ENCODE measurements around the gene ZNF503.

The ZNF503 gene

DNA sequence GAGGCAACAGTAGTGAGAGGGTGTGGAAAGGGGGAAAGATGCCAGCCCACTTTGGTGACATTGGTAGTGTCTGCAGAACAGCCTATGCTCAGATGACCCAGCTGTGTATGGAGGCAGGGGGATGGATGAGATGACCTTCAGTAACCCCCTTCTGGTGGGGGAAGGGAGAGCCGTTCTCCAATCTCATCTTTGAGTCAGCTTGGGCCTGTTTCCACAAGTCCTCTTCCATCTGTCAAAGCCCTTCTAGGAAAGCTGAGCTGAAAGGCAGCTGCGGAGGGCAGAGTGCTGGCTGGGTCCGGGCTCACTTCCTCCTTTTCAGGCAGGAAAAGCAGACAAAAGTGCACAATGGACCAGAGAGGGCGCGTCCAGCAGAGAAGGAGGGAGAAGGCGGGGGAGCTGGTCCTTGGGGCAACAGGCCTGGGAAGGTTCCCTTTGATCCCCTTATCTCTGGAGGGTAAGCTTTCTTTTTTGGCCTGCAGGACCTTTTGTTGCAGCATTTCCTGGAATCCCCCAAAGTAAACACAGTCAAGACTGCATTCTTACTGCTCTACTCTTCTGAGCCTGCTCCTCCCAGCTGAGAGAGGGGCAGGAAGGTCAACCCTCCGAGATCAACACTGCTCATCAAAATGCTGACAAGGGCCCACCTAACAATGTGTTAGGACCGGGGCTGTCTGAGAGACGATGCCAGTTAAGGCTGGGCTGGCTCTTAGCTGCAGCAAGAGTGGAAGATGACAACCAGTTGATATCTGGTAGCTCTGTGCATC is 28.6 kb upstream of the ZNF503 start:
- no peak for FAIRE-seq

DNA sequence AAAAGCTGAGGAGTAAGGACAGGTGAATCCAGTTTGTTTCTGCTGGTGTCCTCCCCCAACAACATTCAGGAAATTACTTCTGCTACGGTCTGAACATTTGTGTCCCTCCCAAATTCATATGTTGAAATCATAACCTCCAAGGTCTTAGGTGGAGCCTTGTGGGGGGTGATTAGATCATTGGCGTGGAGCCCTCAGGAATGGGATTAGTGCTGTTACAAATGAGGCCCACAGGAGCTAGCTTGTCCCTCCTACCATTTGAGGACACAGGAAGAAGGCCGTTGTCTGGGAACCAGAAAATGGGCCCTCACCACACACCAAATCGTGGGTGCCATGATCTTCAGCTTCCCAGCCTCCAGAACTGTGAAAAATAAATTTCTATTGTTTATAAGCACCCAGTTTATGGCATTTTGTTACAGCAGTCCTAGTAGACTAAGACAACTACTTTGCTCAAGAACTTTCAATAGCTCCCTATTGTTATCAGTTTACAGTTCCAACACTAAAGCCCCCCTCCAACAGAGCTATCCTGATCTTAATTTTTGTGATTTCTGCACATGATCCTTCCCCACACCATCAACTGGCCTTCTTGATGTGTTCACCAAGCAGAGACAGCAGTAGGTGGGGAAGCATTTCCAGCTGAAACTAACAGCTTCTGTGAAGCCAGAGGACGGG is 27.7 kb upstream of the ZNF503 start:
- no peak for FAIRE-seq

DNA sequence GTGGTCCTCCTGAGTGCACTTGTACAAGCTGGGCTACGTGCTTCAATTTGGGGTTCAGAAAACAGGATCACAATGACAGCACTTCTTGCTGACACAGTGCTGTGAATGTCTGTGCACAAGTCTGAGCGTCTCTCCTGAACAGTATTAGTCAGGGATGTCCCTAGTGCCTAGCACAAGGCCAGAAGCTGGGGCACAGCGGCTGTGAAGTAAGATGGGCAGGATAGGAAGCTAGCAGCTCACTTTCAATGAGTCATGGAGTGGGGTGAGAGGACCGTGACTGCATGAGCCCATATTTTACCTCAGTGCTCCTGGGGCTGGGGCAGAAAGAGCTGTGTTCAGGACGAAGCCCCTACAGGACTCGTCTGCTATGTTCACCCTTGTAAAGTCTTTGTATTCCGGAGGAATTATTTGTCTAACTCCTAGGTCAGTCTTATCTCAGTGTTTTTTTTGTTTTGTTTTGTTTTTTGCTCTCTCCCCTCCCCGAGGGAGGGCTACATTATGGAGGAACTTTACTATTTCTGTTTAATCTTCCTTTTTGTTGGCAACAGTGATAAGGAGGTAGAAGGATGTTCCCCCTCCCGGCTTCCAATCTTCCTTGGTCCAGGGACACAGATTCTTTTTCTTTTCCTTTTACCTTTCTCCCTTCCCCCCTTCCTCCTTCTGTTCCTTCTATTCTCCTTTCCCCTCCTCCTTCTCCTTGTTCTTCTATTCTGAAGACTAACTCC is 27.0 kb upstream of the ZNF503 start:
- FAIRE-seq: no peak

DNA sequence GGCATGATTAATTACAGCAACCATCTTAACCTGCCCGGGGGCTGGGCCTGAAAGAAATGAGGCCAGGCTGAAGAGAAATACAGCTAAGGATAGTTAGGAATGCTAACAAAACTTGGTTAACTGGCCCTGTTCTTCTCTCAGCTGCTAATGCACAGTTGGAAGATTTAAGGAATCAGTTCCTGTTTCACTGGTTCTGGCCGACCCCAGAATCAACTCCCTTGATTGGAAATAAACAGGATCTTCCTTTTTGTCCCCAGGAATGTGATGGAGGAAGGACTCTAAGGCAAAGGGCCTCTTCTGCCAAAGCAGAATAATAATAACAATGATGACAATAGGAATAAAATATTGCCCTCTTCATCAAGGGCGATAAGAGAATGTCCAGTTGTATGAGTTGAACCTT is 26.4 kb upstream of the ZNF503 start:
- FAIRE-seq: no peak

DNA sequence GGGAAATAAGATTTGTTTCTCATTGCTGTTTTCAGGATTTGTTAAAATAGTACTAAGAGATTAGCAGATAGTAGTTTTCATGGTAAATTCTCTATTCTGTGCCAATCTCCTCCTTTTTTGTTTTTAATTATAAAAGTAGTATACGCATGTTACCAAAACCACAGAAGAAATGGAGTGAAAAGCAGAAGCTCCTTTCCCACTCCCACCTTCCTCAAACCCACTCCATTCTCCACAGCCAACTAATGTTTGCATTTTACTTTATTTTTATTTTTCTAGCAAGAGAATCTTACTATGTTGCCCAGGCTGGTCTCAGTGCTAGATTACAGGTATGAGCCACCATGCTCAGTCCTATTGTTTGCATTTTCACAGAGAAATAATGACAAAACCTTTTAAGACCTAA is 25.3 kb upstream of the ZNF503 start:
- no peak for FAIRE-seq

DNA sequence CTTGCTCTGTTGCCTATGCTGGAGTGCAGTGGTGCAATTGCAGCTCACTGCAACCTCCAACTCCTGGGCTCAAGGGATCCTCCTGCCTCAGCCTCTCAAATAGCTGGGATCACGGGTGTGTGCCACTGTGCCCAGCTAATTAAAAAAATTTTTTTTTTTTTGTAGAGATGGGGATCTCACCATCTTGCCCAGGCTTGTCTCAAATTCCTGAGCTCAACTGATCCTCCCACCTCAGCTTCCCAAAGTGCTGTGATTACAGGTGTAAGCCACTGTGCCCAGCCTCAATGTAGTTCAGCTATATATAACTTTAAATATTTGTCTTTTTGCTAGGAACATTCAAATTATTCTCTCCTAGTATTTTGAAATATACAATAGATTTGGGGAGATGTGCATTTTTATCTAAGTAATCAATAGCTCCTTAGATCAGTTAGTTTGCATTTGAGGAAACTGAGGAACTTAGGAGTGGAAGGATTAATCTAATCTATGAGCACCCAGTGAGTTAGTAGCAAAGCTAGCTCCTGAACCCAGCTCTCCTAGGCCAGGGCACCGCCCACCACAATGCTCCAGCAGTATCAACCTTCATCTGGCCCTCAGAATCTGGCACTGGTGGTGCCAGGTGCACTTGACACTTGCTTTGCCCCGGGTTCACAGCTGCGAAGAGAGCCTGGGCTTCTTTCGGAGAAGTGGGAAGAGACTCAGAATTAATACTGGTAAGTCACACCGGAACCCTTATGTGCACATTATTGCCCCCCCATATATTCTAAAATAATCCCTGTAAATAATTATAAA is 23.9 kb upstream of the ZNF503 start:
- FAIRE-seq: no peak

DNA sequence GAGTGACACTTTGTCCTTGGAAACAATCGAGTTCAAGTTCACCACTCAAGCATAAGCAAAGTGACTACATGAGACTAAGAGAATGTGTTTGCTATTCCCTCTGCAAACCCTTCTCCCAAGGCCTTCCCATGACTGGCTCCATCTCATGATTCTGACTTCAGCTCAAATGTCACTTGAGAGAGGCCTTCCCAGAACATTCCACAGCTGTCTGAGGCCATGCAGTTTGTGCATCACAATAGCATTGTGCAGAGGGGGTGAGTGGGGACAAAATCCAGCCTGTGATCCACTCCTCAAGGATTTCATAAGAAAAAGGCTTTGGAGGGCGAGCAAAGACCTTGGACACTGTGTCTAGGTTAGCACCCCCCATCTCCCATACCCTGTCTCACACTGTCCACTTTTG is 23.0 kb upstream of the ZNF503 start:
- no peak for FAIRE-seq

DNA sequence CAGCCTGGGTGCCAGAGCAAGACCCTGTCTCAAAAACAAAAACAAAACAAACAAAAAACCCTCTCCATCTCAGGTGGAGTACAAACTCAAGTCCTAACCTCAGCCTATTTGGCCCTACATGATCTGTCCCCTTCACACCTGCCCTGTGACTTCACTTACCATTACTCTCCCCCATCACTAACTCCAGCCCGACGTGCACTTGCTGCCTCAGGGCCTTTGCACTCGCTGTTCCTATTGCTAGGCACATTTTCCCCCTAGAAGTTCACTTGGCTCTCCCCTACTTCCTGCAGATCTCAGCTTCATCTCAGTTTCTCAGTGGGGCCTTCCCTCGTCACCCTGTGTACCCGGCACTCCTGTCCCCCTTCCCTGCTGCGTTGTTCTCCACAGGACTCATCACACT is 21.3 kb upstream of the ZNF503 start:
- no peak for FAIRE-seq

DNA sequence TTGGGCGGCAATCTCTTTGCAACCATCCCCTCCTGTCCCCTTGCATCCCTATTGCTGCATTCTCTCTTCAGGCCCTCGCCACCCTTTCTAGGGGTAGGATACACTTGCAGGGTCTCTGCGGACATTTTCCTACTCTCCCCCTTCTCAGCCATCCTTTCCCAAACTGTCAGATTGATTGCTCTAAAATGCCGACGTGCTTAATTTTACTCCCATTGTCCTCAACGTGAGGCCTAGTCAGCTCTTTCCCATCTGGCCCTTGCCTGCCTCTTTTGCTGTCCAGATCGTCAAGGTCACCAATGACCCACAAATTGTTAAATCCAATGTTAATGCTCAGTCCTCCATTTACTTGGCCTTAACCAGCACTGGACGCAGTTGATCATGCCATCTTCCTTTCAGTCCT is 17.1 kb upstream of the ZNF503 start:
- no peak for FAIRE-seq

DNA sequence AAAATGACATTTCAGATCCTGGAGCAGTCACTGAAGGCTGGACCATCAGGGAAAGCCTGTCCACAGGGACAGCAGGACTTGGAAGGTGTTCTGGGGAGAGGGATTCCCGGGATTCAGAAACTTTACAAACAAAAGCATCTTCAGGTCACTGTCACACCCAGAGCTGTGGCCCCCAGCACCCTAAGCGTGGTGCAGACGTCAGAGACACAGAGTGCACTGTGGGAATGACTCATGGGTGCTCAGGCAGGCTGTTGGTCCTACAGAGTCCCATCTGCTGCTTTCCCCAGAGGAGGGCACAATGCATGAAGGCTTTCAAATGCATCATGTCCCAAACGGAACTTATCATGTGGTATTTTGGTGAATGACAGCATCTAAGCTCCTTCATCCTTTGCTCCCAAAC is 16.7 kb upstream of the ZNF503 start:
- FAIRE-seq: no peak

DNA sequence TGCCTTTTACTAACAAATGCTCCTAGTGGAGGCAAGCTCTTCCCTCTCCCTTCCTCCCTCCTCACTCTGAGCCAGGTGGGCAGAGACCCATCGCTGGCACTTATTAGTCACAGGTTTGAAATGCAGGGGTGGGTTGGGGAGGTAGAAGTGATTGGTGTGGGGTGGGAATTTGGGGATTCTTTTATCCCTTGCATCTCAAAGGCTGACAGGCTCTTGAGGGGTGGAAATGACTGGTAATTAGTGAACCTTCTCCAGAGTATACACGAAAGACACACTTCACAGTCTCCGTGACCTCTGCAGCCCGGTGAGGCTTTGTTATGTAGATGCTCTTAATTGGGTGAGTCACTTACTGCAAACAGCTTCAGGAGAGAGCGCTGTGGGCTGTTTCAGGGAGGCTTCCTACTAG is 16.0 kb upstream of the ZNF503 start:
- no peak for FAIRE-seq

DNA sequence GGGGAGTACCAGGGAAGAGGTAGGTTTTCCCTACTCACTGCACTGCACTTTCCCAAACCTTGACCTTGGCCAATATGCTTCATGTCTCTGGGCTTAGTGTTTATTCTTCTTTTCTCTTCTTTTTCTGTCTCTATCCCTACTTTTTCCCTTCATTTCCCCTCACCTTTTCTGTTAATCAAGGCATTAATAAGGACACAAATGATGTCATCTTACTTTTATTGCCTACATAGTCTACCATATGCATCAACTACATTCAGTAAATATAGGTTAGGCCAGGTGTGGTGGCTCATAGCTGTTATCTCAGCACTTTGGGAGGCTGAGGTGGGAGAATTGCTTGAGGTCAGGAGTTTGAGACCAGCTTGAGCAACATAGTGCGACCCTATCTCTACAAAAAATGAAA is 13.0 kb upstream of the ZNF503 start:
- FAIRE-seq: no peak

DNA sequence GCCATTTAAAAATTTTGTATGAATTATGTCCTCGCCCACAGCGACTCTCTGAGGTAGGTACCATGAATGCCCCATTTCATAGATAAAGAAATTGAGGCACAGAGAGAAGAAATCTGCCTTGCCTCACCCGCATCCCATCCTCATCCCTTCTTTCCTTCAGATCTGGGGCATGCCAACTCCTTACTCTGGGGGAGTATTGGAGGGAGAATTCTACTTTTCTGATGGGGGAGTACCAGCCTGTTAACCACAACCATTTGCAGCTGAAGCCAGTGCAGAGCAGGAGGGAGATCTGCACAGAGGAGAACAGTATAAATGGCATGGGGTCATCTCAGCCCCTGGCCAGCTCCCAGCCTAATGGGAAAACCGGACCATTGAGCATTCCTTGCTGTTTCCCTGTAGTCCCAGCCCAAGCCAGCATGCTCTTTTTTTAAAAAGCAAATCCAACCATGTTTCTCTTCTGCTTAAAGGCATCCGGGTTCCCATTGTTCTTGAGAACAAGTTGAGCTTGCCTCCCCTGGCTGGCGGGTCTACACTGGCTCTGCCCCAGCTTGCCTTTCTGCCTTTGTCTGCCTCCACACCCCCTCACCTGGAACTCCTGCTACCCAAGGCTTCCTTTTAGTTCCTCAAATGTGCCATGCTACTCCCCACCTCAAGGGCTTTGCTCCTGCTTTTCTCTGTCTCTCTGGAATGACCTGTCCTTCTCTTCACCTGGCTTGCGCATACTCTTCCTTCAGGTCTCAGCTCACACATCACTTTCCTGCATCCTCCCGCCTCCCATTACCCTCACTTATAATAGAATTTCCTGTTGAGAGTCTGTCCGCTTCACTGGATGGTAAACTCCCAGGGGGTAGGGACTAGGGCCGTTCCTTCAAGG is 8.8 kb upstream of the ZNF503 start:
- no peak for FAIRE-seq

DNA sequence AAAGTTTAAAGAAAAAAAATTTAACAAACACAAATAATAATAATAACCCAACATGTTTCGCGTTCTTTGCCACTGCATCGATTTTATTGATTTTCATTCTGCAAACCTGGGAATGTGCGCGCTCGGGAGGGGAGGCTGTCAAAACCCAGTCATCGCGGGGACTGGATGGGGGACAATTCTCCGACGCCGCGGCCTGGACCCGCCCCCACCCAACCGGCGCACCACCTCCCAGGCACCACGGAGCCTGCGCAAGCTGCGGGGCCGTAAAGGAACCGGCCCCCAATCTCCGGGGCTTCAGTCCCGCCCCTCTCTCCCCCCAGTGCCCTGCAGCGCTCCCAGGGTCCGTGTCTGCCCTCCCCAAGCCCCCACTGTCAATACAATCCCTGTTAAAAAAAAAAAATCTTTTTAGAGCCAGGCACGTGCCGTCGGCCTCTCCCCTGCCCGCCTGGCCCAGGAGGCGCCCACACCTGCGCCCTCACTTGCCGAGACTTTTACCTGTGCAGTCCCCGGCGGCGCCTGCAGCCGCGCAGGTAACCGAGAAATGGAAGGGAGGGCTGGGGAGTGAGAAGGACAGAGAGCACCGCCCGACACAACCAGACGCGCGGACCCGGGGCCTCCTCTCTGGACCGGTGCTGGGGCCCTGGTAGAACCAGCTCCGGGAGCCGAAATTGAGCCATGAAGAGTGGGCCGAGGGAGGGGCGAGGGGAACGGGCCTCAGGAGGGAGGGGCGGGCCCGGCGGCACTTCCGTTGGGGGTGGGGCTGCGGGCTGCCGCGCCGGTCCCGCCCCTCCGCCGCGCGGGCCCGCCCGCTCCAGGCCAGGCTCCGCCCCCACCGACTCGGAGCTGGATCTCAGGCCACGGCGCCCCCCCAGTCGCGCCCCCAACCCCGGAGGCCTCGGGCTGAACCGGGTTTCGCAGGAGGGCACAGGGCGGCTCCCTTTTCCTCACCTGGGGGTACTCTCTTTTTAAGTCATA is 7.6 kb upstream of the ZNF503 start:
- FAIRE-seq: no peak

DNA sequence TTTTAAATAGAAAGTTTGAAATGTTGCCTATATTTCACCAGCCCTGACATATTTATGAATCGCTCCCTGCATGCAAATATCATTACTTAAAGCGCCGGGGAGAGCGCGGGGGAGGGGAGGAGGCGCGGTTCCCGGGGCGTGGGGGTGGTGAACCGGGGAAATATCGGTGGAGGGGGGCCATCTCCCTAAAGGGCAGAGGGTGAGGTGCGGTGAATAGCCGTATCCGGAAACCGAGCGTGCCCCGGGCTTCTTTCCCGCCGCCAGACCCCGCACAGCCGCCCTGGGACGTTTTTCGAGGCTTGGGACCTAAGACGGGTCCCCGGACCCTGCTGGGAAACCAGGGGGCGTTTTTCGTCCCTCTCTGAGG is 6.9 kb upstream of the ZNF503 start:
- FAIRE-seq: no peak

DNA sequence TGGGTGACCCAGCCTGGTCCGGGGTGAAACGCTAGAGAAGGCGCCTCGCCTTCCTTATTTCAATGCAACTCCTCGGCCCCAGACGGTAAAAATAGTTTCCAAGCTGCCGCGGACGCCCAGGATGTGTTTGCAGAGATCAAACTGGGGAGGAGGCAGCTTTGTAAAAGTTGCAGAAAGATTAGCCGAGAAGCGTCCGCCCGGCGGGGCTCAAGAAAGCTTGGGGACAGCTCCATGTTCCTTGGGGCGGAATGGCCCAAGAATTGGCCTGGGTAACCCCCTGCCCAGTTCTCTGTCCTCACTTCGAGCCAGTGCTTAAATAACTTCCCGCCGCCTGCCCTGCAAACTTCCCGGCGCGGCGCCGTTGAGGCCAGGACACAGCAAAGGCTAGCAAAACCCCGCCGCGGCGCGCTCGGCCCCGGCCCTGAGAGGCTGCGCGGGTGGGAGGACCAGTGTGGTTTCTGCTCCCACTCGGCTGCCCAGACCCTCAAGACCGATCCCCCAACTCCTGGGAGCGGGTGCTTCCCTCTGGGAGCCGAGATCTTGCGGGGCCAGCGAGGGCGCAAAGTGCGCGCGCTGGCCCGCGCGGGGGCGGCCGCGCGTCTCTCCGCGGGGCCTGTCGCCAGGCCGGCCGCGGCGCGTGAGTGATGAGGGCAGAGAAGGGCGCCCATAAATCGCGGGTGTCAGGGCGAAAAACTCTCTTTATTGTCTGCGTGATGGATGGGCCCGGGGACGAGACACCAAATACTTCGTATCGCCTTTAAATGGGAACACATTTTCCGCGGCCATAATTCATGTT is 6.3 kb upstream of the ZNF503 start:
- FAIRE-seq: no peak

DNA sequence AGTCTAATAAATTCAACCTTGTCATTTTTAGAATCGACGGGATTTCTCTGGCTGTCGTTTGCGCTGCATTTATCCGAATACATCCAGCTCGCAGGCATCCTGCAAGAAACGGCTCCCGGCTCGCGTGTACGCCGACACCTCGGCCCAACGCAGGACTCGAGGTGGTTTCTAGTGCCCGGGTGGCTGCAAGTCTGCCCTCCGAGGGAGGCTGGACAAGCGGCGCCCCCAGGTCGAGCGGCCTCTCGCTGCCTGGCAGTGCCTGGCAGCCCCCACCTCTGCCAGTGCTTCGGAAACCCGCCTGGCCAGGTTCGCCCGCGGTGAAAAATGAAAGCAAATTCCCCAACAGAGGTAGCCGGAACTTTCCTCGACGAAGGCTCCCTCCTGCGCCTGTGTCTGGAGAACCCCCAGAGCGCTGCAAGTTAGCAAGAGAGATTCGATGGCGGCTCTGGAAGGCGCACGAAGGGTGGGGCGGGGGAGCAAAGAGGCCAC is 5.7 kb upstream of the ZNF503 start:
- no peak for FAIRE-seq

DNA sequence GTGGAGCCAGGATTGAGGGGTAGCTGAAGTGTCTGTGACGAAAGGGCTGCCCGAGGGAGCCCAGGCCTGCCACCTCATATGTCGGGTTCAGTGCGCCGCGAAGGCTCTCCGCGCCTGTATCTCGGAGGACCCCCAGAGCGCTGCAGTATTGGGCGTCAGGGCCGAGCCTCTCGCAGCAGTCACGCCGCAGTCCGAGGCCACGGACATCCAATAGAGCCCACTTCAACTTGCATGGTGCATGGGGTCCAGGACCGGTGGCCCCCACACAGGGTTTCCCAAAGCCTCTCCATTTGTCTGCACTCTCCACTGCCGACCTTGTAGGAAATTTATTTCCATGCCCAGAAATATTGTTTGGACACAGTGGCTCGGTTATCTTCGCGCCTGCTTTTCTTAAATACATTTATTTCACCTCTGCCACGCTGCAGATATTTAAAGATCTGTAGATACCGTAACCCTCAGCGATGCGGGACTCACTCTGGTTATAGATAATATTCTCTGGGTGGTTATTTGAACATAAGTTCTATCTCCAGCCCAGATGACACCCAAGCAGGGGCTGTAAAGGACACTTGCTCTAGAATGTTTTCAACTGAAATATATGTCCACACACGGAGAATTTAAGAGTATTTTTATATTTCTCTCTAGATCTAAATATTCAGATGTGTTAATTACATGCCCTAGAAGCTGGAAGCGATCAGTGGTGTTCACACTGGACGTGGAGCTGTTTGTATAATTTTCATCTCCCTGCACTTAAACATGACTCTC is 5.1 kb upstream of the ZNF503 start:
- no peak for FAIRE-seq
